ENCODE measurements around the gene USP36. TPM values are rescaled to one million over a fixed set of nuclear protein-coding genes. Genes with fewer than 3 reads are reported as not detected.

USP36 gene
- total RNA-seq, 1 experiment from 2014 or later, result 37.5 TPM

DNA sequence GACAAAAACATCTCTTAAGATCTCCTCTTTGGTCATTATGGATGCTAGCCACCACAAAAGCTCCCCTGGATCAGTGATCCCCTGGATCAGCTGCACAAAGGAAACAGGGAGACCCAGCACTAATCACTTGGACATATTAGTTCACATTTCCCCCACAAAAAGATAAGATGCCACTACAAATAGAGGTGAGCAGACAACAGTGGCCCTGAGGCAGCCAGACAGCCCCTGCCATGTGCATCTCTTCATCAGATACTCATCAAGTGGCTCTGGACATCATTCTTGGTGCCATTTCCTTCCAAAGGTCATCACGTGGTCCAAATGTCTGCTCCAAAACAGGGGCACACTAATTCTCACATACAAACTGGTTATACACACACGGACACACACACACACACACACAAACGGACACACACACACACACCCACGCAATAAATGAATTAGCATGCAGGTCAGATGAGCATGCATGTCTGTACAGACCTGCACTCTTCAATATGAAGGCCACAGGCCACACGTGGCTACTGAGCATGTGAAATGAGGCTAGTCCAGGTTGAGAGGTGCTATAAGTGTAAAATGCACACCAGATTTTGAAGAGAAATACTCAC lies 4.1 kb downstream of the USP36 start:
- no peaks in the 10 kb centered on the region for H3K9me2 ChIP-seq (replicated peaks; ENCODE audit: low read length)
- no peak overlapping the region for H3K9ac ChIP-seq (ENCODE audit: low read length)
- H3K36me3 ChIP-seq (ENCODE audit: low read depth, low read length), result peaks cover 58% of the 10 kb centered on the region
- H3K9me3 ChIP-seq (ENCODE audit: low read length), result no peaks in the 10 kb centered on the region
- H3K4me2 ChIP-seq (ENCODE audit: low read length), result no peak overlapping the region
- TF ChIP-seq EZH2 (IDR thresholded peaks at IDR 0.05; ENCODE audit: low read length, unreplicated experiment) (no peak), CTCF (conservative IDR thresholded peaks at IDR 0.05; ENCODE audit: low read depth, low read length) (no peak), EZH2phosphoT487 (IDR thresholded peaks at IDR 0.05; ENCODE audit: borderline replicate concordance, low read length) (no peak)
- no peak overlapping the region for H3K4me3 ChIP-seq (ENCODE audit: low read length)
- intact Hi-C loops (cut with micrococcal nuclease), result loop anchor here (10.0 kb wide), 1 partner anchor 52 kb away; the partner anchor contains the start of gene CYTH1
- H3K27me3 ChIP-seq (ENCODE audit: low read length), result no peaks in the 10 kb centered on the region
- H3K27ac ChIP-seq (ENCODE audit: low read length), result no peak overlapping the region
- H3K4me1 ChIP-seq (ENCODE audit: insufficient read depth, low read length), result peaks cover 26% of the 10 kb centered on the region
- H3K79me2 ChIP-seq (ENCODE audit: low read length), result peaks cover 77% of the 10 kb centered on the region
- no peak for ATAC-seq
- H3F3A ChIP-seq (ENCODE audit: low read length, unreplicated experiment), result no peaks in the 10 kb centered on the region
- DNase-seq, result no peak
- CTCF ChIA-PET, result no interaction called here
- no TSS peak for BruUV-seq (replicated peaks)
- POLR2A ChIA-PET (ENCODE audit: unreplicated experiment), result no interaction called here
- no peak overlapping the region for H2AFZ ChIP-seq (ENCODE audit: low read length)
- H4K20me1 ChIP-seq (ENCODE audit: low read length), result peaks cover 42% of the 10 kb centered on the region

- H3K27ac ChIP-seq (ENCODE audit: low read length), result no peak overlapping the region
- H3K4me2 ChIP-seq (ENCODE audit: low read length), result no peak overlapping the region
- BruUV-seq (replicated peaks), result no TSS peak
- TF ChIP-seq EZH2 (IDR thresholded peaks at IDR 0.05; ENCODE audit: low read length, unreplicated experiment) (no peak), EZH2phosphoT487 (IDR thresholded peaks at IDR 0.05; ENCODE audit: borderline replicate concordance, low read length) (no peak), CTCF (conservative IDR thresholded peaks at IDR 0.05; ENCODE audit: low read depth, low read length) (no peak)
- H3K36me3 ChIP-seq (ENCODE audit: low read depth, low read length), result peaks cover 70% of the 10 kb centered on the region
- ChIA-PET POLR2A (ENCODE audit: unreplicated experiment) (no interaction called here), CTCF (no interaction called here)
- no peaks in the 10 kb centered on the region for H3F3A ChIP-seq (ENCODE audit: low read length, unreplicated experiment)
- intact Hi-C loops (cut with micrococcal nuclease), result loop anchor here (10.0 kb wide), 1 partner anchor 50 kb away; the partner anchor contains the start of gene CYTH1
- no peak overlapping the region for H3K4me3 ChIP-seq (ENCODE audit: low read length)
- ATAC-seq (no peak), DNase-seq (no peak)
- no peak overlapping the region for H2AFZ ChIP-seq (ENCODE audit: low read length)
- no peaks in the 10 kb centered on the region for H3K27me3 ChIP-seq (ENCODE audit: low read length)
- peaks cover 46% of the 10 kb centered on the region for H4K20me1 ChIP-seq (ENCODE audit: low read length)
- H3K9me2 ChIP-seq (replicated peaks; ENCODE audit: low read length), result no peaks in the 10 kb centered on the region
- peaks cover 80% of the 10 kb centered on the region for H3K79me2 ChIP-seq (ENCODE audit: low read length)
- no peaks in the 10 kb centered on the region for H3K9me3 ChIP-seq (ENCODE audit: low read length)
- H3K9ac ChIP-seq (ENCODE audit: low read length), result no peak overlapping the region
- H3K4me1 ChIP-seq (ENCODE audit: insufficient read depth, low read length), result peaks cover 22% of the 10 kb centered on the region
Observed at GRCh38 chr17:78834571-78834970, 6.0 kb downstream of the USP36 start.

GRCh38 chr17:78832541-78832810 lies 8.1 kb downstream of the USP36 start:
- no peak for TF ChIP-seq CTCF (conservative IDR thresholded peaks at IDR 0.05; ENCODE audit: low read depth, low read length)
- no peak for TF ChIP-seq EZH2 (IDR thresholded peaks at IDR 0.05; ENCODE audit: low read length, unreplicated experiment)
- no peak for TF ChIP-seq EZH2phosphoT487 (IDR thresholded peaks at IDR 0.05; ENCODE audit: borderline replicate concordance, low read length)
- no peak overlapping the region for H3K27ac ChIP-seq (ENCODE audit: low read length)
- ChIA-PET CTCF (no interaction called here), POLR2A (ENCODE audit: unreplicated experiment) (no interaction called here)
- H3K9me2 ChIP-seq (replicated peaks; ENCODE audit: low read length), result no peaks in the 10 kb centered on the region
- BruUV-seq (replicated peaks), result no TSS peak
- no peak overlapping the region for H3K4me3 ChIP-seq (ENCODE audit: low read length)
- ATAC-seq (no peak), DNase-seq (no peak)
- H3K9ac ChIP-seq (ENCODE audit: low read length), result no peak overlapping the region
- H3K9me3 ChIP-seq (ENCODE audit: low read length), result no peaks in the 10 kb centered on the region
- H3K27me3 ChIP-seq (ENCODE audit: low read length), result no peaks in the 10 kb centered on the region
- H3K36me3 ChIP-seq (ENCODE audit: low read depth, low read length), result peaks cover 85% of the 10 kb centered on the region
- peaks cover 1% of the 10 kb centered on the region; the same call in 1 of the 2 replicates for H3K4me1 ChIP-seq (ENCODE audit: insufficient read depth, low read length)
- H2AFZ ChIP-seq (ENCODE audit: low read length), result no peak overlapping the region
- peaks cover 30% of the 10 kb centered on the region for H4K20me1 ChIP-seq (ENCODE audit: low read length)
- H3K79me2 ChIP-seq (ENCODE audit: low read length), result peaks cover 64% of the 10 kb centered on the region
- no peak overlapping the region for H3K4me2 ChIP-seq (ENCODE audit: low read length)
- H3F3A ChIP-seq (ENCODE audit: low read length, unreplicated experiment), result no peaks in the 10 kb centered on the region
- intact Hi-C loops (cut with micrococcal nuclease), result loop anchor here (10.0 kb wide), 1 partner anchor 48 kb away; the partner anchor contains the start of gene CYTH1
